Measurements from ENCODE around the gene DDX55. TPM values are rescaled to one million over a fixed set of nuclear protein-coding genes. Genes with fewer than 3 reads are reported as not detected.
"Not testable (repeated sequence)": the region's sequence is repeated elsewhere in the genome, so short reads cannot be mapped to it uniquely, and the experiment has no call there.

DDX55 gene
- polyA plus RNA-seq, 1 of the 3 experiments (the other 2 are of a cell fraction), result 25.8 TPM

- Histone ChIP-seq H3K79me2 (ENCODE audit: insufficient read depth) (peaks cover 89% of the 10 kb centered on the region), H3K4me3 (ENCODE audit: low read depth in 2 of 2, low read length in 1 of 2) (peak overlapping the region in 1 of 2 experiments; percentile 93; a peak in 1 of 4 replicates), H3K36me3 (replicated peaks in 1 of 2; ENCODE audit: control insufficient read depth in 1 of 2, insufficient read depth in 2 of 2, low read length in 1 of 2) (peaks cover 36% of the 10 kb centered on the region in 2 experiments), H3F3A (replicated peaks; ENCODE audit: insufficient read depth) (peaks cover 12% of the 10 kb centered on the region), H3K4me2 (peak overlapping the region; percentile 81)
- H3K27ac ChIP-seq (ENCODE audit: low read depth in 2 of 2, low read length in 1 of 2); DNase-seq; H4K20me1 ChIP-seq (ENCODE audit: insufficient read depth); H3K9me3 ChIP-seq; H3K27me3 ChIP-seq (ENCODE audit: insufficient read depth); H3K4me1 ChIP-seq (ENCODE audit: control insufficient read depth in 1 of 2, insufficient read depth in 2 of 2, low read depth in 1 of 2, low read length in 1 of 2); H3K9me2 ChIP-seq; H3K9ac ChIP-seq; POLR2A ChIA-PET; H2AFZ ChIP-seq (ENCODE audit: low read depth): not testable (repeated sequence)
- 95% methylated on average over 11 of the region's 11 CpGs for WGBS (ENCODE audit: low lambda C conversion rate)
- CTCF ChIA-PET, result interaction anchor here (1.6 to 1.9 kb wide), 3 partner anchors 15 to 335 kb away, joined by 4 to 6 read pairs (median 5); no protein-coding TSS in a partner anchor
Measured at GRCh38 chr12:123603495-123603894, 1.6 kb downstream of the DDX55 start.

- POLR2A ChIA-PET, result no interaction called here
- CTCF ChIA-PET, result interaction anchor here (2.4 kb wide), 1 partner anchor 12 kb away, joined by 7 read pairs; no protein-coding TSS in a partner anchor
- peaks cover 3 to 7% of the 10 kb centered on the region in 2 experiments; a peak in 1 of 4 replicates for H3K4me1 ChIP-seq (ENCODE audit: control insufficient read depth in 1 of 2, insufficient read depth in 2 of 2, low read depth in 1 of 2, low read length in 1 of 2)
- no peaks in the 10 kb centered on the region for H4K20me1 ChIP-seq (ENCODE audit: insufficient read depth)
- H3K27me3 ChIP-seq (ENCODE audit: insufficient read depth), result no peaks in the 10 kb centered on the region
- peaks cover 76% of the 10 kb centered on the region for H3K79me2 ChIP-seq (ENCODE audit: insufficient read depth)
- no peak for DNase-seq
- H3K27ac ChIP-seq (ENCODE audit: low read depth in 2 of 2, low read length in 1 of 2), result no peak overlapping the region
- H3K36me3 ChIP-seq (replicated peaks in 1 of 2; ENCODE audit: control insufficient read depth in 1 of 2, insufficient read depth in 2 of 2, low read length in 1 of 2), result peaks cover 55 to 64% of the 10 kb centered on the region in 2 experiments
- H3K9me3 ChIP-seq, result no peaks in the 10 kb centered on the region
- H2AFZ ChIP-seq (ENCODE audit: low read depth), result no peak overlapping the region
- H3K9me2 ChIP-seq, result no peaks in the 10 kb centered on the region
- H3K4me3 ChIP-seq (ENCODE audit: low read depth in 2 of 2, low read length in 1 of 2), result no peak overlapping the region
- H3K9ac ChIP-seq, result no peak overlapping the region
- H3F3A ChIP-seq (replicated peaks; ENCODE audit: insufficient read depth), result no peaks in the 10 kb centered on the region
- 94% methylated on average over 4 of the region's 4 CpGs for WGBS (ENCODE audit: low lambda C conversion rate)
- H3K4me2 ChIP-seq, result no peak overlapping the region
- TF ChIP-seq CTCF (IDR thresholded peaks at IDR 0.05) (no peak), EP300 (IDR thresholded peaks at IDR 0.05; ENCODE audit: borderline replicate concordance in 1 of 2, low read depth in 1 of 2, low read length in 1 of 2) (no peak), USF2 (IDR thresholded peaks at IDR 0.05; ENCODE audit: borderline replicate concordance, low read depth, low read length) (no peak), MXI1 (IDR thresholded peaks at IDR 0.05; ENCODE audit: low read depth, low read length) (no peak), TEAD4 (IDR thresholded peaks at IDR 0.05; ENCODE audit: borderline replicate concordance, insufficient read depth) (no peak)
Measured at GRCh38 chr12:123607756-123608155, 5.9 kb downstream of the DDX55 start.

DNA sequence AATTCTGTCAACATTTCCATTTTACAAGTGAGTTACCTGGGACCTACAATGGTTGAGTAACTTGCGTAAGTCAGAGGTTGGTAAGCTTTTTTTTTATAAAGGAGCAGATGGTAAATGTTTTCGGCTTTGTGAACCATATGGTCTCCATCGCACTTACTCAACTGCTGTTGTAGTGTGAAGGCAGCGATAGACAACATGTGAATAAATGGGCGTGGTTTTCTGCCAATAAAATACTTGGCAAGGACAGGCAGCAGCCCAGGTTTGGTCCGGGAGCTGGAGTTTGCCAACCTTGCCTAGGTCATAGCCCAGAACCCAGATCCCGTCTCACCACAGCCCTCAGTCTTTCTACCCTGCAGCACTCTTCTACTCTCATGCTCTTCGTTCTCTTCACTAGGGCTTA is 6.3 kb downstream of the DDX55 start:
- Histone ChIP-seq H3K36me3 (replicated peaks in 1 of 2; ENCODE audit: control insufficient read depth in 1 of 2, insufficient read depth in 2 of 2, low read length in 1 of 2) (peaks cover 59 to 68% of the 10 kb centered on the region in 2 experiments), H3K9me3 (no peaks in the 10 kb centered on the region), H3K27me3 (ENCODE audit: insufficient read depth) (no peaks in the 10 kb centered on the region), H3K9ac (no peak overlapping the region), H3K9me2 (no peaks in the 10 kb centered on the region), H3K4me3 (ENCODE audit: low read depth in 2 of 2, low read length in 1 of 2) (no peak overlapping the region), H3K27ac (ENCODE audit: low read depth in 2 of 2, low read length in 1 of 2) (no peak overlapping the region), H4K20me1 (ENCODE audit: insufficient read depth) (no peaks in the 10 kb centered on the region), H3F3A (replicated peaks; ENCODE audit: insufficient read depth) (no peaks in the 10 kb centered on the region), H3K4me2 (no peak overlapping the region), H2AFZ (ENCODE audit: low read depth) (no peak overlapping the region), H3K79me2 (ENCODE audit: insufficient read depth) (peaks cover 74% of the 10 kb centered on the region), H3K4me1 (ENCODE audit: control insufficient read depth in 1 of 2, insufficient read depth in 2 of 2, low read depth in 1 of 2, low read length in 1 of 2) (0 out of 4 replicates have a peak, but pooled peaks cover 0 to 4% of the 10 kb centered on the region in 2 experiments)
- ChIA-PET CTCF (interaction anchor here (2.4 kb wide), 1 partner anchor 11 kb away, joined by 7 read pairs; no protein-coding TSS in a partner anchor), POLR2A (no interaction called here)
- no peak for DNase-seq
- WGBS (ENCODE audit: low lambda C conversion rate), result 94% methylated on average over 8 of the region's 8 CpGs
- TF ChIP-seq CTCF (IDR thresholded peaks at IDR 0.05) (no peak), REST (IDR thresholded peaks at IDR 0.05; ENCODE audit: low read depth, low read length) (no peak), SIN3A (IDR thresholded peaks at IDR 0.05; ENCODE audit: borderline replicate concordance, low read depth, low read length) (no peak), MXI1 (IDR thresholded peaks at IDR 0.05; ENCODE audit: low read depth, low read length) (no peak), MEF2A (IDR thresholded peaks at IDR 0.05; ENCODE audit: borderline replicate concordance, low read depth) (no peak)
- TF ChIP-seq, protein P1, sequence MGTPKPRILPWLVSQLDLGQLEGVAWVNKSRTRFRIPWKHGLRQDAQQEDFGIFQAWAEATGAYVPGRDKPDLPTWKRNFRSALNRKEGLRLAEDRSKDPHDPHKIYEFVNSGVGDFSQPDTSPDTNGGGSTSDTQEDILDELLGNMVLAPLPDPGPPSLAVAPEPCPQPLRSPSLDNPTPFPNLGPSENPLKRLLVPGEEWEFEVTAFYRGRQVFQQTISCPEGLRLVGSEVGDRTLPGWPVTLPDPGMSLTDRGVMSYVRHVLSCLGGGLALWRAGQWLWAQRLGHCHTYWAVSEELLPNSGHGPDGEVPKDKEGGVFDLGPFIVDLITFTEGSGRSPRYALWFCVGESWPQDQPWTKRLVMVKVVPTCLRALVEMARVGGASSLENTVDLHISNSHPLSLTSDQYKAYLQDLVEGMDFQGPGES (IDR thresholded peaks at IDR 0.05; ENCODE audit: low read depth, low read length), result no peak

Data from SK-N-SH (cell line).